Peyer's patch (tissue), 4 donors: ENCODE data around the gene FAM81B.

Experiments used
- POLR2A ChIP-seq, 2 donors: fragments of 450-650 bp; IDR thresholded peaks; one replicate each; pipeline ENCODE4 v1.5.1; 2017; ENCODE audit warnings: antibody characterized with exemption in 2 of 2, mild to moderate bottlenecking in 2 of 2, moderate library complexity in 2 of 2
- TF ChIP-seq, protein P1 (sequence below), 6 experiments: fragments of 450-650 bp in 4 of 6; fragments of 200-600 bp in 2 of 6; sonication (generic) in 1 of 6; IDR thresholded peaks; one replicate each; pipeline ENCODE4 v1.5.1; 2017 to 2019; ENCODE audit warnings: antibody characterized with exemption in 6 of 6, mild to moderate bottlenecking in 3 of 6, moderate library complexity in 1 of 6

DNA sequence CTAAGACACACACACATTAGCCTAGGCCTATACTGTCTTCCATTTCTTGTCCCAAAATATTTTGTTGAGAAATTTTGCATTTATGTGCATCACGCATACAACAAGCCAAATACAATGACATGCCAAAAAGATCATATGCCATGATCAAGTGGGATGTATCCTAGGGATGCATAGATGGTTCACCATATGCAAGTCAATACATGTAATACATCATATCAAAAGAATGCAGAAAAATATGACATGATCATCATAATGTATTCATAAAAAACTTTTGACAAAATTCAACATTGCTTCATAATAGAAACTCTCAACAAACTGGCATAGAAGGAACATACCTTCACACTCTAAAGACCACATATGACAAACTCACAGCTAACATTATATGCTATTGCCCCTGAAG is 5.8 kb upstream of the FAM81B start:
- TF ChIP-seq, protein P1, sequence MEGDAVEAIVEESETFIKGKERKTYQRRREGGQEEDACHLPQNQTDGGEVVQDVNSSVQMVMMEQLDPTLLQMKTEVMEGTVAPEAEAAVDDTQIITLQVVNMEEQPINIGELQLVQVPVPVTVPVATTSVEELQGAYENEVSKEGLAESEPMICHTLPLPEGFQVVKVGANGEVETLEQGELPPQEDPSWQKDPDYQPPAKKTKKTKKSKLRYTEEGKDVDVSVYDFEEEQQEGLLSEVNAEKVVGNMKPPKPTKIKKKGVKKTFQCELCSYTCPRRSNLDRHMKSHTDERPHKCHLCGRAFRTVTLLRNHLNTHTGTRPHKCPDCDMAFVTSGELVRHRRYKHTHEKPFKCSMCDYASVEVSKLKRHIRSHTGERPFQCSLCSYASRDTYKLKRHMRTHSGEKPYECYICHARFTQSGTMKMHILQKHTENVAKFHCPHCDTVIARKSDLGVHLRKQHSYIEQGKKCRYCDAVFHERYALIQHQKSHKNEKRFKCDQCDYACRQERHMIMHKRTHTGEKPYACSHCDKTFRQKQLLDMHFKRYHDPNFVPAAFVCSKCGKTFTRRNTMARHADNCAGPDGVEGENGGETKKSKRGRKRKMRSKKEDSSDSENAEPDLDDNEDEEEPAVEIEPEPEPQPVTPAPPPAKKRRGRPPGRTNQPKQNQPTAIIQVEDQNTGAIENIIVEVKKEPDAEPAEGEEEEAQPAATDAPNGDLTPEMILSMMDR (IDR thresholded peaks at IDR 0.05) = no peak
- no peak for TF ChIP-seq POLR2A (IDR thresholded peaks at IDR 0.05)
